Hepatocyte (in vitro differentiated cells): ENCODE measurements around the gene SYNE2. TPM values are rescaled to one million over a fixed set of nuclear protein-coding genes. Genes with fewer than 3 reads are reported as not detected.

Experiments used
- DNase-seq: peaks from one replicate; pipeline ENCODE4 v3.0.0-alpha.2; 2016; ENCODE audit warnings: low spot score
- H2AFZ ChIP-seq: fragments of 200-600 bp; sonication (generic); 2 replicates; pipeline ENCODE4 v1.6.0; 2016; ENCODE audit warnings: antibody characterized with exemption, mild to moderate bottlenecking
- H3K27ac ChIP-seq: fragments of 200-600 bp; sonication (generic); 2 replicates; pipeline ENCODE4 v1.5.1; 2016; ENCODE audit warnings: mild to moderate bottlenecking
- H3K27me3 ChIP-seq: fragments of 200-600 bp; sonication (generic); 2 replicates; pipeline ENCODE4 v1.6.1; 2016
- H3K36me3 ChIP-seq: fragments of 200-600 bp; sonication (generic); replicated peaks from 2 replicates; pipeline ENCODE4 v1.5.1; 2016; ENCODE audit warnings: low read depth; ENCODE audit not compliant: insufficient read depth
- H3K4me1 ChIP-seq: fragments of 200-600 bp; sonication (generic); 2 replicates; pipeline ENCODE4 v1.5.1; 2016; ENCODE audit warnings: mild to moderate bottlenecking, moderate library complexity; ENCODE audit not compliant: insufficient read depth
- H3K4me2 ChIP-seq: fragments of 200-600 bp; sonication (generic); 2 replicates; pipeline ENCODE4 v1.6.0; 2016
- H3K4me3 ChIP-seq: fragments of 200-600 bp; sonication (generic); 2 replicates; pipeline ENCODE4 v1.5.1; 2016; ENCODE audit warnings: mild to moderate bottlenecking
- H3K79me2 ChIP-seq: fragments of 200-600 bp; sonication (generic); 2 replicates; pipeline ENCODE4 v1.6.0; 2017; ENCODE audit warnings: mild to moderate bottlenecking
- H3K9me2 ChIP-seq: fragments of 200-600 bp; sonication (generic); replicated peaks from 2 replicates; pipeline ENCODE4 v1.6.0; 2017; ENCODE audit warnings: mild to moderate bottlenecking; ENCODE audit not compliant: insufficient read depth
- H3K9me3 ChIP-seq: fragments of 200-600 bp; sonication (generic); 2 replicates; pipeline ENCODE4 v1.5.1; 2016; ENCODE audit warnings: low read depth, mild to moderate bottlenecking
- H4K20me1 ChIP-seq: fragments of 200-600 bp; sonication (generic); 2 replicates; pipeline ENCODE4 v1.6.0; 2016; ENCODE audit warnings: mild to moderate bottlenecking; ENCODE audit not compliant: insufficient read depth, poor library complexity, severe bottlenecking
- EZH2 ChIP-seq: fragments of 200-600 bp; sonication (generic); IDR thresholded peaks from 2 replicates; pipeline ENCODE4 v1.6.1; 2016; ENCODE audit warnings: antibody characterized with exemption, mild to moderate bottlenecking, borderline replicate concordance
- EZH2phosphoT487 ChIP-seq: fragments of 200-600 bp; sonication (generic); IDR thresholded peaks from one replicate; pipeline ENCODE4 v1.6.1; 2018; ENCODE audit warnings: antibody characterized with exemption, mild to moderate bottlenecking, low read depth, moderate library complexity; ENCODE audit not compliant: unreplicated experiment, severe bottlenecking
- WGBS: methylation state at CpG from one replicate; pipeline ENCODE4 v1.1.6; 2016; ENCODE audit warnings: low lambda C conversion rate; ENCODE audit errors: missing lambda C conversion rate; 5-methylcytosine and 5-hydroxymethylcytosine counted together
- polyA plus RNA-seq: library from polyadenylated mRNA; unstranded; fragments of >200 nt; fragmentation: Nextera tagmentation; extraction: Ambion mirVana; gene quantifications from 2 replicates; pipeline ENCODE4 v1.2.1, GENCODE V29; 2016
- total RNA-seq: library from RNA; depleted of rRNA; stranded (reverse); fragments of >200 nt; gene quantifications from 2 replicates; pipeline ENCODE4 v1.2.3, GENCODE V29; 2014
- TF ChIP-seq, protein P1 (sequence below): fragments of 200-600 bp; sonication (generic); IDR thresholded peaks from 2 replicates; pipeline ENCODE4 v1.5.1; 2016; ENCODE audit warnings: antibody characterized with exemption, mild to moderate bottlenecking; ENCODE audit not compliant: poor library complexity

The SYNE2 gene
- total and polyA plus RNA-seq, 2 experiments from 2014 or later = 21.0 to 58.6 TPM

- DNase-seq = no peak
- H3K9me3 ChIP-seq = no peaks in the 10 kb centered on the region
- no peaks in the 10 kb centered on the region for H3K4me1 ChIP-seq
- H3K79me2 ChIP-seq = no peaks in the 10 kb centered on the region
- 100% methylated on average over 1 of the region's 1 CpG for WGBS
- no peaks in the 10 kb centered on the region for H3K27me3 ChIP-seq
- no peak overlapping the region for H3K4me3 ChIP-seq
- H3K36me3 ChIP-seq = no peaks in the 10 kb centered on the region
- H3K4me2 ChIP-seq = no peak overlapping the region
- TF ChIP-seq, protein P1, sequence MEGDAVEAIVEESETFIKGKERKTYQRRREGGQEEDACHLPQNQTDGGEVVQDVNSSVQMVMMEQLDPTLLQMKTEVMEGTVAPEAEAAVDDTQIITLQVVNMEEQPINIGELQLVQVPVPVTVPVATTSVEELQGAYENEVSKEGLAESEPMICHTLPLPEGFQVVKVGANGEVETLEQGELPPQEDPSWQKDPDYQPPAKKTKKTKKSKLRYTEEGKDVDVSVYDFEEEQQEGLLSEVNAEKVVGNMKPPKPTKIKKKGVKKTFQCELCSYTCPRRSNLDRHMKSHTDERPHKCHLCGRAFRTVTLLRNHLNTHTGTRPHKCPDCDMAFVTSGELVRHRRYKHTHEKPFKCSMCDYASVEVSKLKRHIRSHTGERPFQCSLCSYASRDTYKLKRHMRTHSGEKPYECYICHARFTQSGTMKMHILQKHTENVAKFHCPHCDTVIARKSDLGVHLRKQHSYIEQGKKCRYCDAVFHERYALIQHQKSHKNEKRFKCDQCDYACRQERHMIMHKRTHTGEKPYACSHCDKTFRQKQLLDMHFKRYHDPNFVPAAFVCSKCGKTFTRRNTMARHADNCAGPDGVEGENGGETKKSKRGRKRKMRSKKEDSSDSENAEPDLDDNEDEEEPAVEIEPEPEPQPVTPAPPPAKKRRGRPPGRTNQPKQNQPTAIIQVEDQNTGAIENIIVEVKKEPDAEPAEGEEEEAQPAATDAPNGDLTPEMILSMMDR = no peak
- no peak for TF ChIP-seq EZH2
- no peak for TF ChIP-seq EZH2phosphoT487
- H2AFZ ChIP-seq = no peak overlapping the region
- no peaks in the 10 kb centered on the region for H4K20me1 ChIP-seq
- H3K27ac ChIP-seq = no peak overlapping the region
- H3K9me2 ChIP-seq = no peaks in the 10 kb centered on the region
Measured at GRCh38 chr14:63833728-63834127, 19.1 kb upstream of the SYNE2 start.

GRCh38 chr14:63840981-63841380 is 11.8 kb upstream of the SYNE2 start:
- no peak for DNase-seq
- no peaks in the 10 kb centered on the region for H3K9me3 ChIP-seq
- H3K9me2 ChIP-seq = no peaks in the 10 kb centered on the region
- no peak overlapping the region for H3K4me3 ChIP-seq
- WGBS = 27% methylated on average over 1 of the region's 1 CpG
- H3K4me2 ChIP-seq = no peak overlapping the region
- H2AFZ ChIP-seq = no peak overlapping the region
- H3K79me2 ChIP-seq = no peaks in the 10 kb centered on the region
- H3K27ac ChIP-seq = no peak overlapping the region
- no peaks in the 10 kb centered on the region for H3K27me3 ChIP-seq
- no peak for TF ChIP-seq EZH2phosphoT487
- no peak for TF ChIP-seq EZH2
- TF ChIP-seq, protein P1 = no peak
- no peaks in the 10 kb centered on the region for H4K20me1 ChIP-seq
- H3K36me3 ChIP-seq = no peaks in the 10 kb centered on the region
- no peaks in the 10 kb centered on the region for H3K4me1 ChIP-seq

GRCh38 chr14:63843796-63844195 is 9.0 kb upstream of the SYNE2 start:
- no peaks in the 10 kb centered on the region for H3K4me1 ChIP-seq
- 79% methylated on average over 3 of the region's 3 CpGs for WGBS
- H3K9me3 ChIP-seq = no peaks in the 10 kb centered on the region
- no peaks in the 10 kb centered on the region for H3K79me2 ChIP-seq
- no peaks in the 10 kb centered on the region for H3K27me3 ChIP-seq
- no peak overlapping the region for H2AFZ ChIP-seq
- no peaks in the 10 kb centered on the region for H3K36me3 ChIP-seq
- TF ChIP-seq EZH2 = no peak
- TF ChIP-seq, protein P1 = no peak
- no peak for TF ChIP-seq EZH2phosphoT487
- H3K4me2 ChIP-seq = no peak overlapping the region
- H3K4me3 ChIP-seq = no peak overlapping the region
- DNase-seq = no peak
- H3K9me2 ChIP-seq = no peaks in the 10 kb centered on the region
- no peaks in the 10 kb centered on the region for H4K20me1 ChIP-seq
- H3K27ac ChIP-seq = no peak overlapping the region

GRCh38 chr14:63848890-63849289 is 3.9 kb upstream of the SYNE2 start:
- DNase-seq = no peak
- TF ChIP-seq EZH2 (no peak), EZH2phosphoT487 (no peak)
- TF ChIP-seq, protein P1 = no peak

More at GRCh38 chr14:63848890-63849289, 3.9 kb upstream of the SYNE2 start:
- H3K79me2 ChIP-seq = no peaks in the 10 kb centered on the region
- H3K9me3 ChIP-seq = no peaks in the 10 kb centered on the region
- no peak overlapping the region for H3K4me3 ChIP-seq
- H3K27me3 ChIP-seq = no peaks in the 10 kb centered on the region
- H3K4me1 ChIP-seq = no peaks in the 10 kb centered on the region
- no peaks in the 10 kb centered on the region for H3K36me3 ChIP-seq
- no peak overlapping the region for H2AFZ ChIP-seq
- H4K20me1 ChIP-seq = no peaks in the 10 kb centered on the region
- H3K27ac ChIP-seq = no peak overlapping the region
- H3K9me2 ChIP-seq = no peaks in the 10 kb centered on the region
- no peak overlapping the region for H3K4me2 ChIP-seq
